PC-3 (cell line): ENCODE measurements around the gene CRTC2. TPM values are rescaled to one million over a fixed set of nuclear protein-coding genes. Genes with fewer than 3 reads are reported as not detected.

Source experiments
- ATAC-seq: fragments of 200-7000 bp; cut with Tn5 transposase; 2 replicates; pipeline ENCODE4 v1.9.1; 2020; ENCODE audit warnings: mild to moderate bottlenecking, moderate library complexity
- BruUV-seq: library from RNA; stranded (reverse); fragments of 400-500 nt; replicated peaks from 2 replicates; lab custom pipeline; 2021; lab: Mats Ljungman, UMichigan
- CTCF ChIA-PET: fragments of 300-600 bp; sonication (Branson Sonifier 250); formaldehyde crosslinking; loops from one replicate; lab custom pipeline; 2022; ENCODE audit warnings: antibody characterized with exemption; lab: Charles Lee
- POLR2A ChIA-PET: fragments of 300-600 bp; sonication (Branson Sonifier 250); formaldehyde crosslinking; loops from one replicate; lab custom pipeline; 2022; ENCODE audit warnings: antibody characterized with exemption; ENCODE audit not compliant: unreplicated experiment; lab: Charles Lee
- DNase-seq: peaks from one replicate; pipeline ENCODE4 v3.0.0-alpha.2; 2015
- H2AFZ ChIP-seq: fragments of 300-600 bp; sonication (generic); 2 replicates; pipeline ENCODE4 v1.6.0; 2016; ENCODE audit warnings: antibody characterized with exemption, low read length
- H3F3A ChIP-seq: fragments of 300-600 bp; sonication (generic); one replicate; pipeline ENCODE4 v1.6.0; 2017; ENCODE audit warnings: antibody characterized with exemption, low read length, control low read depth, mild to moderate bottlenecking; ENCODE audit not compliant: unreplicated experiment
- H3K27ac ChIP-seq: fragments of 300-600 bp; sonication (generic); 2 replicates; pipeline ENCODE4 v1.5.1; 2016; ENCODE audit warnings: mild to moderate bottlenecking, low read length
- H3K27me3 ChIP-seq: fragments of 300-600 bp; sonication (generic); 2 replicates; pipeline ENCODE4 v1.6.1; 2016; ENCODE audit warnings: low read length, mixed read lengths
- H3K36me3 ChIP-seq: fragments of 300-600 bp; sonication (generic); 2 replicates; pipeline ENCODE4 v1.6.1; 2016; ENCODE audit warnings: low read depth, mixed run types, low read length, mixed read lengths
- H3K4me1 ChIP-seq: fragments of 300-600 bp; sonication (generic); 2 replicates; pipeline ENCODE4 v1.5.1; 2016; ENCODE audit warnings: low read length; ENCODE audit not compliant: insufficient read depth
- H3K4me2 ChIP-seq: fragments of 300-600 bp; sonication (generic); 2 replicates; pipeline ENCODE4 v1.6.0; 2016; ENCODE audit warnings: low read length
- H3K4me3 ChIP-seq: fragments of 300-600 bp; sonication (generic); 2 replicates; pipeline ENCODE4 v1.5.1; 2016; ENCODE audit warnings: mild to moderate bottlenecking, low read length, mixed read lengths
- H3K79me2 ChIP-seq: fragments of 300-600 bp; sonication (generic); 2 replicates; pipeline ENCODE4 v1.6.1; 2017; ENCODE audit warnings: low read length, mixed read lengths
- H3K9ac ChIP-seq: fragments of 300-600 bp; sonication (generic); 2 replicates; pipeline ENCODE4 v1.6.0; 2016; ENCODE audit warnings: mild to moderate bottlenecking, low read length
- H3K9me2 ChIP-seq: fragments of 300-600 bp; sonication (generic); replicated peaks from 2 replicates; pipeline ENCODE4 v1.6.1; 2016; ENCODE audit warnings: mixed run types, low read length, mixed read lengths
- H3K9me3 ChIP-seq: fragments of 300-600 bp; sonication (generic); 2 replicates; pipeline ENCODE4 v1.6.1; 2016; ENCODE audit warnings: low read length, mixed read lengths
- H4K20me1 ChIP-seq: fragments of 300-600 bp; sonication (generic); 2 replicates; pipeline ENCODE4 v1.6.1; 2016; ENCODE audit warnings: low read length, mixed read lengths
- EZH2 ChIP-seq: fragments of 300-600 bp; sonication (generic); IDR thresholded peaks from one replicate; pipeline ENCODE4 v1.6.1; 2017; ENCODE audit warnings: antibody characterized with exemption, mild to moderate bottlenecking, low read length; ENCODE audit not compliant: unreplicated experiment
- EZH2phosphoT487 ChIP-seq: fragments of 300-600 bp; sonication (generic); IDR thresholded peaks from 2 replicates; pipeline ENCODE4 v1.6.1; 2018; ENCODE audit warnings: mild to moderate bottlenecking, antibody characterized with exemption, low read length, borderline replicate concordance
- intact Hi-C: fragments of 100-400 bp; cut with micrococcal nuclease; formaldehyde crosslinking; loops from 2 replicates; pipeline ENCODE4 v1.9.0; 2023
- total RNA-seq: library from RNA; depleted of rRNA; stranded (reverse); fragments of >200 nt; gene quantifications from 2 replicates; pipeline ENCODE4 v1.2.3, GENCODE V29; 2014
- TF ChIP-seq, protein P1 (sequence below): fragments of 300-600 bp; sonication (generic); conservative IDR thresholded peaks from 2 replicates; pipeline ENCODE4 v1.5.1; 2017; ENCODE audit warnings: antibody characterized with exemption, low read depth, mild to moderate bottlenecking, low read length

Gene CRTC2
- total RNA-seq, 1 experiment from 2014 or later, result 21.0 TPM

DNA sequence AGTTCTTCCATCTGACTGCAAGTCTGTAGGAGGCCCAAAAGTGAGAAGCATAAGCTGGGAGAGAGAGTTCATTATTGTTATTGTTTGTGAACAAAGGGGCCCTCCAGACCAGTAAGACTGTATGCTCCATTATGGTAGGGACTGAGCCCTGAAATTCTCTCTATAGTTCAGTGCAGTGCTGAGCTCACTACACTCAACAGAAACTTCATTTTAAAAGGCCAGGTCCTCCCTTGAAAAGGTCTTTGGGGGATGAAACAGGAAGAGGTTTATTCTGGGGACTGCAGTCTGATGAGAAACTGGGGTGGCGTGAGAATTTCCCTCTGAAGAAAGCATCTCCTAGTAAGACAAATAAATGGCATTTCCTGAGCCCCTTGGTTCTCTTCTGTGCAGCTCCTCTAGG lies 30.2 kb downstream of the CRTC2 start:
- intact Hi-C loops, result no loop called here
- H3K79me2 ChIP-seq, result no peaks in the 10 kb centered on the region
- ChIA-PET CTCF (no interaction called here), POLR2A (no interaction called here)
- H4K20me1 ChIP-seq, result no peaks in the 10 kb centered on the region
- no peaks in the 10 kb centered on the region for H3K27me3 ChIP-seq
- H3K36me3 ChIP-seq, result peaks cover 4% of the 10 kb centered on the region; the same call in 1 of the 2 replicates
- DNase-seq (no peak), ATAC-seq (no peak)
- BruUV-seq, result no TSS peak
- no peak overlapping the region for H3K4me2 ChIP-seq
- no peak overlapping the region for H3K27ac ChIP-seq
- no peak overlapping the region for H2AFZ ChIP-seq
- H3K9me3 ChIP-seq, result no peaks in the 10 kb centered on the region
- TF ChIP-seq EZH2, result no peak
- TF ChIP-seq, protein P1, sequence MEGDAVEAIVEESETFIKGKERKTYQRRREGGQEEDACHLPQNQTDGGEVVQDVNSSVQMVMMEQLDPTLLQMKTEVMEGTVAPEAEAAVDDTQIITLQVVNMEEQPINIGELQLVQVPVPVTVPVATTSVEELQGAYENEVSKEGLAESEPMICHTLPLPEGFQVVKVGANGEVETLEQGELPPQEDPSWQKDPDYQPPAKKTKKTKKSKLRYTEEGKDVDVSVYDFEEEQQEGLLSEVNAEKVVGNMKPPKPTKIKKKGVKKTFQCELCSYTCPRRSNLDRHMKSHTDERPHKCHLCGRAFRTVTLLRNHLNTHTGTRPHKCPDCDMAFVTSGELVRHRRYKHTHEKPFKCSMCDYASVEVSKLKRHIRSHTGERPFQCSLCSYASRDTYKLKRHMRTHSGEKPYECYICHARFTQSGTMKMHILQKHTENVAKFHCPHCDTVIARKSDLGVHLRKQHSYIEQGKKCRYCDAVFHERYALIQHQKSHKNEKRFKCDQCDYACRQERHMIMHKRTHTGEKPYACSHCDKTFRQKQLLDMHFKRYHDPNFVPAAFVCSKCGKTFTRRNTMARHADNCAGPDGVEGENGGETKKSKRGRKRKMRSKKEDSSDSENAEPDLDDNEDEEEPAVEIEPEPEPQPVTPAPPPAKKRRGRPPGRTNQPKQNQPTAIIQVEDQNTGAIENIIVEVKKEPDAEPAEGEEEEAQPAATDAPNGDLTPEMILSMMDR, result no peak
- TF ChIP-seq EZH2phosphoT487, result no peak
- H3K4me1 ChIP-seq, result peaks cover 12% of the 10 kb centered on the region
- no peaks in the 10 kb centered on the region for H3F3A ChIP-seq
- H3K9ac ChIP-seq, result no peak overlapping the region
- H3K4me3 ChIP-seq, result no peak overlapping the region
- H3K9me2 ChIP-seq, result no peaks in the 10 kb centered on the region

GRCh38 chr1:153926405-153926804 lies 32.0 kb downstream of the CRTC2 start:
- no peak overlapping the region for H3K9ac ChIP-seq
- H3K36me3 ChIP-seq, result no peaks in the 10 kb centered on the region
- no peaks in the 10 kb centered on the region for H3K9me3 ChIP-seq
- BruUV-seq, result no TSS peak
- H2AFZ ChIP-seq, result no peak overlapping the region
- no peak for DNase-seq
- H3K79me2 ChIP-seq, result peaks cover 9% of the 10 kb centered on the region
- H3K4me3 ChIP-seq, result no peak overlapping the region
- H3F3A ChIP-seq, result no peaks in the 10 kb centered on the region
- peaks cover 6% of the 10 kb centered on the region; the same call in 1 of the 2 replicates for H4K20me1 ChIP-seq
- intact Hi-C loops, result no loop called here
- H3K4me2 ChIP-seq, result no peak overlapping the region
- H3K27ac ChIP-seq, result no peak overlapping the region
- POLR2A ChIA-PET, result no interaction called here
- H3K27me3 ChIP-seq, result no peaks in the 10 kb centered on the region
- H3K9me2 ChIP-seq, result no peaks in the 10 kb centered on the region
- CTCF ChIA-PET, result no interaction called here
- TF ChIP-seq, protein P1, result no peak
- TF ChIP-seq EZH2phosphoT487 (no peak), EZH2 (no peak)
- peaks cover 12% of the 10 kb centered on the region for H3K4me1 ChIP-seq
- no peak for ATAC-seq
